RWPE2 (cell line): ENCODE measurements around the gene SSU72.

Experiments
- ATAC-seq: fragments of 200-7000 bp; cut with Tn5 transposase; 3 replicates; pipeline ENCODE4 v1.9.1; 2021; ENCODE audit warnings: low read depth
- DNase-seq: peaks from one replicate; pipeline ENCODE4 v3.0.0-alpha.2; 2020; ENCODE audit warnings: low spot score
- H3K27ac ChIP-seq: fragments of 450-650 bp; 2 replicates; pipeline ENCODE4 v1.5.1; 2017; ENCODE audit warnings: mild to moderate bottlenecking; ENCODE audit not compliant: poor library complexity, severe bottlenecking
- H3K27me3 ChIP-seq: fragments of 250-450 bp; sonication (Bioruptor Pico); 2 replicates; pipeline ENCODE4 v1.5.1; 2021; ENCODE audit warnings: mild to moderate bottlenecking, moderate library complexity; ENCODE audit not compliant: insufficient read depth, poor library complexity, severe bottlenecking
- H3K36me3 ChIP-seq: fragments of 250-450 bp; sonication (Bioruptor Pico); 2 replicates; pipeline ENCODE4 v1.5.1; 2020; ENCODE audit warnings: low read depth, mild to moderate bottlenecking, moderate library complexity
- H3K4me1 ChIP-seq: fragments of 250-450 bp; sonication (Bioruptor Pico); 2 replicates; pipeline ENCODE4 v1.5.1; 2021; ENCODE audit warnings: mild to moderate bottlenecking, moderate library complexity; ENCODE audit not compliant: insufficient read depth, poor library complexity, severe bottlenecking
- H3K4me3 ChIP-seq: fragments of 250-450 bp; sonication (Bioruptor Pico); 2 replicates; pipeline ENCODE4 v1.5.1; 2021; ENCODE audit warnings: mild to moderate bottlenecking, moderate library complexity; ENCODE audit not compliant: severe bottlenecking
- H3K9me3 ChIP-seq: fragments of 250-450 bp; sonication (Bioruptor Pico); 2 replicates; pipeline ENCODE4 v1.5.1; 2021; ENCODE audit warnings: mild to moderate bottlenecking, moderate library complexity; ENCODE audit not compliant: severe bottlenecking
- TF ChIP-seq, protein P1 (sequence below): fragments of 450-650 bp; IDR thresholded peaks from one replicate; pipeline ENCODE4 v1.5.1; 2017; ENCODE audit warnings: mild to moderate bottlenecking, moderate library complexity; ENCODE audit not compliant: poor library complexity, severe bottlenecking

SSU72 gene

DNA sequence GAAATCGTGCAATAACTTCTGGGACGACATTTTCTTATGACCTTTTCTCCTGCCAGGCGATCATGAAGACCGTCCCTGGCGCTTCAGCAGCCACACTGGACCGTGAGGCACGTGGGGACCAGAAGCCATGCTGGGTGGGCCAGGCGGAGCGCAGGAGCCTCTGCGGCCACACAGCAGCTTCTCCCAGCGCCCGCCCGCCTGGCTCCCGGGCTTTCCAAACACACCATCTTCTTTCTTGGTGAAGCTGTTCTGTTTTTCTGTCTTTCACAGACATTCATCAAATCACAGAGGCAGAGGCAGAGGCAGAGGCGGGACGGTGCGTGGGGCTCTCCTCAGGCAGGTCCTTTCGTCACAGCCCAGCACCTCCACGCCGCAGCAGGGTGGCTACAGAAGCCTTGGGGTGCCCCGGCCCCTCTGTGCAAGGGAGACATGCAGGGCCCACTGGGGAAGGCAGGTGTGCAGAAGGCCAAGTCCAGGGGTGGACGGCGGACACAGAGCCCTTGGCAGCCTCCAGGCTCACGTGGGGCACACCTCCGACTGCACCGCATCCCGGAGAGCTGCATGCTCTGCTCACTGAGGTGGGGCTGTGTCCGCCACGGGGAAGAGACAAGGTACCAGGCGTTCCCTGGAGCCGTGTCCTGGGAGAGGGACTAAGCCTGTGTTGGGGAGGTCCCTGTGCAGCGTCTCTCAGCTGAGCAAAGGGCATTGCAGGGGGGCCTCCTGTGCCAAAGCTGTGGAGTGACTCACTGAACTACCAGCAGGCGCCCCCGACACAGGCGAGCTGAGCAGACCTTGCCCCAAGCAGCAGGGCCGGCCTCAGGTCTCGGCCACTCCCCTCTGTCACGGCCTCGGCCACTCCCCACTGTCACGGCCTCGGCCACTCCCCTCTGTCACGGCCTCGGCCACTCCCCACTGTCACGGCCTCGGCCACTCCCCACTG lies 31.6 kb downstream of the SSU72 start:
- DNase-seq (peak; percentile 62), ATAC-seq (no peak)
- no peak overlapping the region for H3K27ac ChIP-seq
- H3K9me3 ChIP-seq = no peaks in the 10 kb centered on the region
- TF ChIP-seq, protein P1, sequence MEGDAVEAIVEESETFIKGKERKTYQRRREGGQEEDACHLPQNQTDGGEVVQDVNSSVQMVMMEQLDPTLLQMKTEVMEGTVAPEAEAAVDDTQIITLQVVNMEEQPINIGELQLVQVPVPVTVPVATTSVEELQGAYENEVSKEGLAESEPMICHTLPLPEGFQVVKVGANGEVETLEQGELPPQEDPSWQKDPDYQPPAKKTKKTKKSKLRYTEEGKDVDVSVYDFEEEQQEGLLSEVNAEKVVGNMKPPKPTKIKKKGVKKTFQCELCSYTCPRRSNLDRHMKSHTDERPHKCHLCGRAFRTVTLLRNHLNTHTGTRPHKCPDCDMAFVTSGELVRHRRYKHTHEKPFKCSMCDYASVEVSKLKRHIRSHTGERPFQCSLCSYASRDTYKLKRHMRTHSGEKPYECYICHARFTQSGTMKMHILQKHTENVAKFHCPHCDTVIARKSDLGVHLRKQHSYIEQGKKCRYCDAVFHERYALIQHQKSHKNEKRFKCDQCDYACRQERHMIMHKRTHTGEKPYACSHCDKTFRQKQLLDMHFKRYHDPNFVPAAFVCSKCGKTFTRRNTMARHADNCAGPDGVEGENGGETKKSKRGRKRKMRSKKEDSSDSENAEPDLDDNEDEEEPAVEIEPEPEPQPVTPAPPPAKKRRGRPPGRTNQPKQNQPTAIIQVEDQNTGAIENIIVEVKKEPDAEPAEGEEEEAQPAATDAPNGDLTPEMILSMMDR = no peak
- no peaks in the 10 kb centered on the region for H3K27me3 ChIP-seq
- no peaks in the 10 kb centered on the region for H3K4me1 ChIP-seq
- H3K4me3 ChIP-seq = no peak overlapping the region
- peaks cover 19% of the 10 kb centered on the region for H3K36me3 ChIP-seq

DNA sequence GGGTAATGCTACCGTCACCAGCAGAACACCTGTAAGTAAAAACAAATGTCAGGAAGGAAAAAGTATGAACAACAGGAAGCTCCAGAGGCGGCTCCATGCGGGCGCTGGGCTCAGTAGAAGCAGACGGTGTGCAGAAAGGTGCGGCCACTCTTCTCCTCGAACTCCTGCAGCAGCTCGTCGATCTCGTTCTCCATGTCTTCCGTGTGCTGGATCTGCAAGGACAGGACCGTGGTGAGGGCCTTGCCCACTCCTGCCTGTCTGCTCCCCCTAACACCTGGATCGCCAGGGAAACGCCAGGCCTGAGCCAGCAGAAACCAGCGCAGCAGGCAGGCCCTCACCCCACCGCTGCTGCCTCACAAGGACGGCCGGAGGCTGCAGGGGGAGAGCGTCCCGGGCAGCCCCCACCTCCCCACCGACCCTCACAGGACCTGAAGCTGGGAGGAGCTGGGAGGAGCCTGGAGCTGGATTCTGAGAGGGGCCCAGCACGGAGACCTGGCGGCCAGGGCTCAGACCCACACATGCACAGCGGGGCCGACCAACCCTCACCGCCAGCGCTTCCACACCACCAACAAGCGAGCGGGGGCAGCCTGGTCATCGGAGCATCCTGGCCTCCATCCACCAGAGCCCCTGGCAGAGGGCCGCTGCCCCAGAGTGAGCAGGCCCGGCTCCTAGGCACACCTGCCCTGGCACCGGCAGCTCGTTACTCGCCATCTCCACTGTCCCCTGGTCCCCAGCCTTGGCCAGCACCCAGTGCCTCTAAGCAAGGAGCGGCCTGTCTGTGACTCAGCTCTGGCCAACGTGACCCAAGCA lies 32.5 kb downstream of the SSU72 start:
- no peak for ATAC-seq

DNA sequence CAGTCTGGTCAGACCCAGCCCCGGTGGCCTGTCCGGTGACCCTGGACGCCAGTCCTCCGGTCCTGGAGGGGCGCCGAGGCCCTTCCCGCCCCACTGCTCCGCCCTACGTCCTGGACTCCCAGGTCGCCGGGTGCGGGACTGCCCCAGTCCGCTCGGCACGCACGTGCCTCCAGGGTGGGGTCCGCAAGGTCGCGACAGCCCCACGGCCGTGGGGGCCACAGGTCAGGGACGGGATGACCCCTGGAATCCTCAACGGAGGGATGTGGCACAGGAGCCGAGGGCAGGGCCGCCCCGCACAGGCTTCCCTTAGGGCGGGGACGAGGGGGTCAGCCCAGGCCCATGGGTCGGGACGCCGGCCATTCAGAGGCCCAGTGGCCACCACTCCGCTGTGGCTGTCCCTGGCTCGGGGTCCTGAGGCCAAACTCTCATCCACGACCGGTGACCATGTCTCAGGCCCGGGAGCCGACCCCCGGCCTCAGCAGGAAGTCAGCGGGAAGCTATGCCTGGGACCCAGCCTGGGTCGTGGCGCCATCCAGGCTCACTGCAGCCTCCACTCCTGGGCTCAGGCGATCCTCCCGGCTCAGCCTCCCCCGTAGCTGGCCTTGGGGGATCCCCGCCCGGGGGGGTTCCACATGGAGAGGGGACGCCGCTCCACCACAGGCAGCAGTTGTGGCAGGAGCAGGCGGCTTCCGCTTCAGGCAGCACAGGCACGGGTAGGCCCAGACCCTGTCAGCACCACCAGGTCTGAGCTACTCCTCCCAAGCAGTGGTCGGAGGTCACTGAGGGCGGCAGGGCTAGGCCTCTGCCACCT lies 33.6 kb downstream of the SSU72 start:
- no peak overlapping the region for H3K4me3 ChIP-seq
- no peak overlapping the region for H3K27ac ChIP-seq
- no peaks in the 10 kb centered on the region for H3K4me1 ChIP-seq
- peaks cover 19% of the 10 kb centered on the region for H3K36me3 ChIP-seq
- TF ChIP-seq, protein P1 = no peak
- no peaks in the 10 kb centered on the region for H3K9me3 ChIP-seq
- DNase-seq (peak; percentile 54), ATAC-seq (no peak)
- no peaks in the 10 kb centered on the region for H3K27me3 ChIP-seq

More for the DNA sequence above, 32.5 kb downstream of the SSU72 start:
- Histone ChIP-seq H3K4me3 (no peak overlapping the region), H3K36me3 (peaks cover 19% of the 10 kb centered on the region), H3K27me3 (no peaks in the 10 kb centered on the region), H3K27ac (no peak overlapping the region), H3K9me3 (no peaks in the 10 kb centered on the region), H3K4me1 (no peaks in the 10 kb centered on the region)
- TF ChIP-seq, protein P1 = no peak
- peak; percentile 57 for DNase-seq

DNA sequence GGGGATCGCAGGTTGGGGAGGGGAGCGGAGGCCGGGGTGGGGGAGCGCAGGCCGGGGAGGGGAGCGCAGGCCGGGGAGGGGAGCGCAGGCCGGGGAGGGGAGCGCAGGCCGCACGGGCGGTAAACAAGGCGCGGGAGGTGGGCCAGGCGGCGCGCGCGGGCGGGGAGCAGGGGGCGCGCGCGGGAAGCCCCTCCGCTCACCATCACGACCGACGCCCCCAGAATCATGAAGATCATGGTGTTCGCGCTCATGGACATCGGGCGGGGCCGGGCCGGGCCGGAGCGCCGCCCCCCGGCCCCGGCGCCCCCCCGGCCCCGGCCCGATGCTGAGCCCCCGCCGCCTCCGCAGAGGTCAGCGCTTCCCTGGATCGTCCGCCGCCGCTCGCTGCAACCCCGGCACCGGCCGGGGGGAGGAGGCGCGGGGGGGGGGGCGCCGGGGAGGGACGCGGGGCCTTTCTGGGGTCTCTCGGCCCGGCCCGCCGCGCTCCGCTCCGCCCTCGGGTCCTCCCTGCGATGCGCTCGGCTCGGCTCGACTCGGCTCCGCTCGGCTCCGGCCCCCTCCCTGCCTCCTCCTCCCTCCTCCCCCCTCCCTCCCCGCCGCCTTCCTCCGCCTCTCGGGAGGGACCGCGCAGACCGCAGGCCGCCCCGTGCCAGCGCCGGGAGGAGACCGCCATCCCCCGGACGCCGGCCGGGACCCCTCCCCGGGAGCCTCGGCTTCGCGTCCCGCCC lies 34.4 kb downstream of the SSU72 start, which contains the start of gene TMEM240:
TMEM240 (minus strand) TSS at position 535 of the 728 bp plus-strand sequence; CDS start at position 257, 278 bp downstream.
- TF ChIP-seq, protein P1 = no peak
- Histone ChIP-seq H3K9me3 (no peaks in the 10 kb centered on the region), H3K36me3 (peaks cover 19% of the 10 kb centered on the region), H3K4me1 (no peaks in the 10 kb centered on the region), H3K27me3 (no peaks in the 10 kb centered on the region), H3K27ac (no peak within 1 kb of the TSS), H3K4me3 (no peak within 1 kb of the TSS)
- DNase-seq (peak; percentile 58), ATAC-seq (no peak)
